Esophagus squamous epithelium (tissue), 5 donors: ENCODE measurements around the gene IQGAP2. TPM values are rescaled to one million over a fixed set of nuclear protein-coding genes. Genes with fewer than 3 reads are reported as not detected.

Source experiments
- DNase-seq: peaks from one replicate; lab custom pipeline; 2025; lab: John Stamatoyannopoulos, UW
- H3K27ac ChIP-seq, 4 donors: fragments of 200-600 bp; sonication (generic); one replicate each; pipeline ENCODE4 v1.5.1; 2016 to 2019; ENCODE audit warnings: mild to moderate bottlenecking in 1 of 4
- H3K27me3 ChIP-seq, 4 donors: fragments of 200-600 bp; sonication (generic); 1 replicate in 3 of 4; 2 replicates in 1 of 4; pipeline versions ENCODE4 v1.5.1 to v1.6.0; 2017 to 2021; ENCODE audit warnings: antibody characterized with exemption in 1 of 4
- H3K36me3 ChIP-seq, 3 donors: fragments of 200-600 bp; sonication (generic); one replicate each; pipeline ENCODE4 v1.5.1; 2016 to 2019
- H3K4me1 ChIP-seq, 3 donors: fragments of 200-600 bp; sonication (generic); one replicate each; pipeline ENCODE4 v1.5.1; 2017 to 2019
- H3K4me3 ChIP-seq, 4 donors: fragments of 200-600 bp; sonication (generic); 1 replicate in 3 of 4; 2 replicates in 1 of 4; pipeline ENCODE4 v1.5.1; 2016 to 2019; ENCODE audit warnings: mild to moderate bottlenecking in 2 of 4, moderate library complexity in 1 of 4
- H3K9me3 ChIP-seq, 3 donors: fragments of 200-600 bp; sonication (generic); one replicate each; pipeline ENCODE4 v1.5.1; 2016 to 2019
- POLR2A ChIP-seq, 4 donors: fragments of 450-650 bp; IDR thresholded peaks; one replicate each; pipeline ENCODE4 v1.6.1; 2017; ENCODE audit warnings: antibody characterized with exemption in 4 of 4, mild to moderate bottlenecking in 4 of 4, moderate library complexity in 3 of 4
- WGBS, 2 donors: methylation state at CpG; one replicate each; pipeline ENCODE4 v1.1.5; 2018; 5-methylcytosine and 5-hydroxymethylcytosine counted together
- intact Hi-C: fragments of 100-400 bp; cut with DNase I; formaldehyde crosslinking; loops from one replicate; pipeline ENCODE4 v1.15.0; 2022
- total RNA-seq, 4 donors: library from RNA; depleted of rRNA; stranded (reverse); fragments of >200 nt; gene quantifications; one replicate each; pipeline ENCODE4 v1.1.0, GENCODE V29; 2016
- TF ChIP-seq, protein P1 (sequence below), 6 experiments: fragments of 450-650 bp in 4 of 6; fragments of 200-600 bp in 2 of 6; sonication (generic) in 2 of 6; IDR thresholded peaks; one replicate each; pipeline ENCODE4 v1.5.1; 2016 to 2019; ENCODE audit warnings: antibody characterized with exemption in 6 of 6, mild to moderate bottlenecking in 4 of 6, moderate library complexity in 4 of 6
- donor health status: DM: yes; HTN: yes; CAD: no.

IQGAP2 gene
- total RNA-seq, 4 donors from 2014 or later: 3.0 to 16.6 (median 5.9) TPM

DNA sequence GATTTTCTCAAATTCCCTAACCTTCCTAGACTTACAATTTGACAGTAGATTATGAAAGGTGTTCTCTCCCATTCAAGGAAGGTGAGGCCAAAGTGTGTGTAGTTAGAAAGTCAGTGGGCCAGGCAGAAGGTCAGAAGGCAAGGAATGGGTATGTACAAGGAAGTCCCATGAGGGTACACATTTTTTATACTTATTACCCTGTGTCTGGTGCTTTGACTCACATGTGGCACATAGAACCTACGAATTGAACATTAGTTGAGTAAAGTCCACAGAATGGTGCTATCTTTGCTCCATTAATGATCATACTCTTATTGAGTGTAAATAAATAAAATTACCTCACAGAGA, 55.4 kb downstream of the IQGAP2 start:
- 83 to 89% methylated on average over 1 of the region's 1 CpG for WGBS, 2 donors
- no peak for DNase-seq

DNA sequence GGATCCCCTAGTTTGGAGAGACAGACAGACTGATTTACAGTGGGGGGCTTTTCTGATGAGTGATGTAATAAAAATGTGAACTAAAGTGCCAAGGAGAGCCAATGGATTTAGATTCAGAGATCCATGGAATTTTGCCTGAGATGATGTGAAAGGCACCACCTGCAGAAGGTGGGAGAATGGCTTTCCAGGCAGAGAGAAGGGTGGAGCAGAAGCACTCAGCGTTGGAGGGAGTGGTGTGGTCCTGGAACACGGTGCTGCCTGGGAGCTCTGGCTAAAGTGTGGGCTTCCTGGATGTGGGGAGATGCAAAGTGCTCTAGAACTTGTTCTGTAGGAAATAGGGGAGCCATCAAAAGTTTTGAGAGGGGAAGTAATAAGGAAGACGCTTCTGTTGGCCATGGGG, 57.0 kb downstream of the IQGAP2 start:
- intact Hi-C loops: no loop called here
- Histone ChIP-seq H3K27me3 (no peaks in the 10 kb centered on the region), H3K4me1 (no peaks in the 10 kb centered on the region), H3K4me3 (no peak overlapping the region), H3K36me3 (no peaks in the 10 kb centered on the region), H3K27ac (no peak overlapping the region), H3K9me3 (no peaks in the 10 kb centered on the region)
- WGBS, 2 donors: 82 to 83% methylated on average over 3 of the region's 3 CpGs
- no peak for TF ChIP-seq POLR2A (IDR thresholded peaks at IDR 0.05)
- DNase-seq: no peak

More for the DNA sequence above, 55.4 kb downstream of the IQGAP2 start:
- Histone ChIP-seq H3K4me3 (no peak overlapping the region), H3K9me3 (no peaks in the 10 kb centered on the region), H3K27me3 (no peaks in the 10 kb centered on the region), H3K36me3 (no peaks in the 10 kb centered on the region), H3K4me1 (no peaks in the 10 kb centered on the region), H3K27ac (no peak overlapping the region)
- intact Hi-C loops: no loop called here
- TF ChIP-seq, protein P1, sequence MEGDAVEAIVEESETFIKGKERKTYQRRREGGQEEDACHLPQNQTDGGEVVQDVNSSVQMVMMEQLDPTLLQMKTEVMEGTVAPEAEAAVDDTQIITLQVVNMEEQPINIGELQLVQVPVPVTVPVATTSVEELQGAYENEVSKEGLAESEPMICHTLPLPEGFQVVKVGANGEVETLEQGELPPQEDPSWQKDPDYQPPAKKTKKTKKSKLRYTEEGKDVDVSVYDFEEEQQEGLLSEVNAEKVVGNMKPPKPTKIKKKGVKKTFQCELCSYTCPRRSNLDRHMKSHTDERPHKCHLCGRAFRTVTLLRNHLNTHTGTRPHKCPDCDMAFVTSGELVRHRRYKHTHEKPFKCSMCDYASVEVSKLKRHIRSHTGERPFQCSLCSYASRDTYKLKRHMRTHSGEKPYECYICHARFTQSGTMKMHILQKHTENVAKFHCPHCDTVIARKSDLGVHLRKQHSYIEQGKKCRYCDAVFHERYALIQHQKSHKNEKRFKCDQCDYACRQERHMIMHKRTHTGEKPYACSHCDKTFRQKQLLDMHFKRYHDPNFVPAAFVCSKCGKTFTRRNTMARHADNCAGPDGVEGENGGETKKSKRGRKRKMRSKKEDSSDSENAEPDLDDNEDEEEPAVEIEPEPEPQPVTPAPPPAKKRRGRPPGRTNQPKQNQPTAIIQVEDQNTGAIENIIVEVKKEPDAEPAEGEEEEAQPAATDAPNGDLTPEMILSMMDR (IDR thresholded peaks at IDR 0.05): no peak
- no peak for TF ChIP-seq POLR2A (IDR thresholded peaks at IDR 0.05)

DNA sequence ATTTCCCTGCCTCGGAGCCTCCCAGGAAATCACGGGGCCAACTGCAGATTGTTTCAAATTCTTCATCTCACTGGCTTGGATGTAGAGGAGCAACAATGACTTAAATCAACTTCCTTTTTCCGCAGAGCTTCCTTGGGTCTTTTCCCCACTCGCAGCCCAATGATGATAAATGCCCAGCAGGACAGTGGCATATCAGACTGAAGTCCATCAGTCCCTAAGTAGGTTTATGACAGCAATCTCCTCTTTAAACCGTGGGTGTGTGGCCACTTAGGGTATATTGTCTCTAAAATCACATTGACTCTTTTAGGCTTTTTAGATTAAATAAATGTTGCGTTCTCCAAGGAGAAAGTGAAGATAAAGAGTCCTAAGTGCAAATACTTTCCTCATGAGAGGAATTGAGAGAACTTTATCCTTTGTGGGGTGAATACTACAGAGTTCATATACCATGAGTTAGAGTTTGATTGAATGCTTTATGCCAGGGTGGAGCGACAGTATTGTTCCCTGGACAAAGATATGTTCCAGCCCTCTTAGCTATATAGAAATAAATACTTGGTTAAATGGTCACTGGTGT, 59.1 kb downstream of the IQGAP2 start:
- Histone ChIP-seq H3K27me3 (no peaks in the 10 kb centered on the region), H3K27ac (no peak overlapping the region), H3K36me3 (no peaks in the 10 kb centered on the region), H3K4me1 (no peaks in the 10 kb centered on the region), H3K9me3 (no peaks in the 10 kb centered on the region), H3K4me3 (no peak overlapping the region)
- WGBS, 2 donors: 76 to 87% methylated on average over 7 of the region's 7 CpGs
- intact Hi-C loops: no loop called here
- TF ChIP-seq POLR2A (IDR thresholded peaks at IDR 0.05): no peak
- TF ChIP-seq, protein P1 (IDR thresholded peaks at IDR 0.05): no peak
- DNase-seq: no peak

DNA sequence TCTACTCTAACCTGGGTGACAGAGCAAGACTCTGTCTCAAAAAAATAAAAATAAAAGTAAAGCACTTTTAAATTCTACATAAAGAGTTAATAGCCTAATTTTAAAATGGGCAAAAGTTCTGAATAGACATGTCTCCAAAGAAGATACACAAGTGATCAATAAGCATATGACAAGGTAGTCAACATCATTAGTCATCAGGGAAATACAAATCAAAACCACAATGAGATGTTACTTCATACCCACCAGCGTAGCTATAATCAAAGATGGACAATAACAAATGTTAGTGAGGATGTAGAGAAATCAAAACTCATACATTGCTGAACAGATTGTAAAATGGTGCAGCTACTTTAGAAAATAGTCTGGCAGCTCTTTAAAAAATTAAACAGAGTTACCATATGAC, 64.1 kb downstream of the IQGAP2 start:
- TF ChIP-seq, protein P1 (IDR thresholded peaks at IDR 0.05): no peak
- no peak for TF ChIP-seq POLR2A (IDR thresholded peaks at IDR 0.05)
- intact Hi-C loops: no loop called here

DNA sequence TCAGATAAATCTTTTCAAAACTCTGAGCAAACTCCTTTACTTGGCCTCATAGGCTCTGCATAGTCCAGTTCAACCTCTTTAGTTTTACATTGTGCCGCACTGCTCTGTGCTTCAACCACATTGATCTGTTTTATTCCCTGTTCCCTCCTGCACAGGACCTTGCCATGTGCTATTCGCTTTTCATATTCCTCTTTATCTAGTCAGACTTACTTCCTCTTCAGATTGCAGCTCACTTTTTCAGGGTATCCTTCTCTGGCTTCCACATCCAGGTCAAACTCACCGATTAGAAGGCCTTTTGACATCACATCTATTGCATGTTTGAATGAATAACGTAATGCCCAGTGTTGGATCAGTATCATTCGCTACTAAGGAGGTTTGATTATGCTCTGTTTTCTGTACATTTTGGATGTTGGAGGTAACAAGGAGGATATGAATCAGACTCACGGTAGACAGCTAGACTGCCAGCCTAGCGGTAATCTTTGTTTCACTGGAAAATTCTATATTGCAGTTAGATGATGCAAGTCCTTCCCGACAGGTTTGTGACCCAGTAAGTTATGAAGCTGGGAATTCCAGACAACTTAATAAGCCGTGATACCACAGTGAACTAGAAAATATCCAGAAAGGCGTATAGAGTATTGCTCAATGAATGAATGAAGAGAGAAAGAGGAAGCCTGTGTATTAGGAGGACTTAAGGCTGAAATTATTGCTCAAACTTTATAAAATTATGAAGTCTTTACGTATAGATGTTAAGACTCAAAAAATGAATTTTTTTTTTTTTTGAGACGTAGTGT, 65.7 kb downstream of the IQGAP2 start:
- no peaks in the 10 kb centered on the region for H3K27me3 ChIP-seq
- intact Hi-C loops: no loop called here
- no peak for DNase-seq
- no peaks in the 10 kb centered on the region for H3K9me3 ChIP-seq
- TF ChIP-seq, protein P1 (IDR thresholded peaks at IDR 0.05): no peak
- no peak for TF ChIP-seq POLR2A (IDR thresholded peaks at IDR 0.05)
- H3K27ac ChIP-seq: no peak overlapping the region
- peaks cover 0 to 24% (median 0%) of the 10 kb centered on the region in 3 donors for H3K4me1 ChIP-seq
- 79 to 84% methylated on average over 12 of the region's 12 CpGs for WGBS, 2 donors
- no peaks in the 10 kb centered on the region for H3K36me3 ChIP-seq
- no peak overlapping the region for H3K4me3 ChIP-seq

More for the DNA sequence above, 64.1 kb downstream of the IQGAP2 start:
- Histone ChIP-seq H3K27me3 (no peaks in the 10 kb centered on the region), H3K4me3 (no peak overlapping the region), H3K36me3 (no peaks in the 10 kb centered on the region), H3K27ac (no peak overlapping the region), H3K9me3 (no peaks in the 10 kb centered on the region), H3K4me1 (peaks cover 0 to 13% (median 0%) of the 10 kb centered on the region in 3 donors)
- DNase-seq: no peak
- WGBS, 2 donors: 72 to 78% methylated on average over 1 of the region's 1 CpG
